Liver (tissue), 9 donors: ENCODE data around the gene UBE2L5. TPM values are rescaled to one million over a fixed set of nuclear protein-coding genes. Genes with fewer than 3 reads are reported as not detected.

ENCODE experiments used
- DNase-seq: peaks from one replicate; pipeline ENCODE4 v3.0.0-alpha.2; 2017; ENCODE audit warnings: low spot score
- H3K27ac ChIP-seq, 2 donors: one replicate each; pipeline ENCODE4 v1.7.0; 2013; ENCODE audit warnings: inconsistent platforms in 2 of 2, low read length in 2 of 2, control low read depth in 1 of 2, low read depth in 1 of 2, mild to moderate bottlenecking in 1 of 2
- H3K27me3 ChIP-seq, 4 donors: one replicate each; pipeline versions ENCODE4 v1.6.1 to v1.7.0; 2013; ENCODE audit warnings: low read length in 3 of 4, inconsistent platforms in 1 of 4, mild to moderate bottlenecking in 1 of 4, moderate library complexity in 1 of 4; ENCODE audit not compliant: control insufficient read depth in 4 of 4, insufficient read depth in 4 of 4
- H3K36me3 ChIP-seq, 4 donors: one replicate each; pipeline versions ENCODE4 v1.6.1 to v1.7.0; 2013; ENCODE audit warnings: low read length in 3 of 4, mild to moderate bottlenecking in 3 of 4, low read depth in 1 of 4, moderate library complexity in 1 of 4; ENCODE audit not compliant: control insufficient read depth in 4 of 4, insufficient read depth in 3 of 4
- H3K4me1 ChIP-seq, 4 donors: one replicate each; pipeline versions ENCODE4 v1.6.1 to v1.7.0; 2013; ENCODE audit warnings: low read length in 3 of 4, mild to moderate bottlenecking in 3 of 4, moderate library complexity in 1 of 4; ENCODE audit not compliant: control insufficient read depth in 4 of 4, insufficient read depth in 4 of 4
- H3K4me3 ChIP-seq, 3 donors: one replicate each; pipeline versions ENCODE4 v1.6.1 to v1.7.0; 2013; ENCODE audit warnings: low read length in 3 of 3, control low read depth in 1 of 3, low read depth in 1 of 3, mild to moderate bottlenecking in 1 of 3
- H3K9ac ChIP-seq, 2 donors: one replicate each; pipeline ENCODE4 v1.7.0; 2013; ENCODE audit warnings: low read length in 2 of 2, mild to moderate bottlenecking in 2 of 2, moderate library complexity in 2 of 2, control low read depth in 1 of 2, low read depth in 1 of 2
- H3K9me3 ChIP-seq, 4 donors: one replicate each; pipeline versions ENCODE4 v1.6.1 to v1.7.0; 2013; ENCODE audit warnings: low read length in 3 of 4; ENCODE audit not compliant: control insufficient read depth in 4 of 4
- EGR1 ChIP-seq, 2 donors: IDR thresholded peaks; 2 replicates each; pipeline ENCODE4 v1.6.1; 2016 to 2018; ENCODE audit warnings: antibody characterized with exemption in 2 of 2, low read depth in 2 of 2
- FOXA1 ChIP-seq: IDR thresholded peaks from 2 replicates; pipeline ENCODE4 v1.6.1; 2016; ENCODE audit warnings: antibody characterized with exemption
- FOXA2 ChIP-seq: IDR thresholded peaks from 2 replicates; pipeline ENCODE4 v1.6.1; 2016; ENCODE audit warnings: antibody characterized with exemption
- GABPA ChIP-seq, 2 donors: IDR thresholded peaks in 1 of 2; conservative IDR thresholded peaks in 1 of 2; 2 replicates each; pipeline ENCODE4 v1.6.1; 2016; ENCODE audit warnings: antibody characterized with exemption in 2 of 2, mild to moderate bottlenecking in 1 of 2, moderate library complexity in 1 of 2
- HNF4A ChIP-seq, 2 donors: conservative IDR thresholded peaks; 2 replicates each; pipeline ENCODE4 v1.6.1; 2016; ENCODE audit warnings: antibody characterized with exemption in 2 of 2, mild to moderate bottlenecking in 2 of 2
- HNF4G ChIP-seq: IDR thresholded peaks from 2 replicates; pipeline ENCODE4 v1.6.1; 2016; ENCODE audit warnings: antibody characterized with exemption
- JUND ChIP-seq, 2 donors: IDR thresholded peaks; 2 replicates each; pipeline ENCODE4 v1.6.1; 2016; ENCODE audit warnings: antibody characterized with exemption in 2 of 2
- NR2F2 ChIP-seq: IDR thresholded peaks from 2 replicates; pipeline ENCODE4 v1.6.1; 2016; ENCODE audit warnings: antibody characterized with exemption
- RAD21 ChIP-seq, 2 donors: IDR thresholded peaks; 2 replicates each; pipeline ENCODE4 v1.6.1; 2016; ENCODE audit warnings: antibody characterized with exemption in 2 of 2, mild to moderate bottlenecking in 2 of 2
- RXRA ChIP-seq, 2 donors: IDR thresholded peaks; 2 replicates each; pipeline ENCODE4 v1.6.1; 2017 to 2018; ENCODE audit warnings: antibody characterized with exemption in 2 of 2, mild to moderate bottlenecking in 1 of 2
- SP1 ChIP-seq: IDR thresholded peaks from 2 replicates; pipeline ENCODE4 v1.6.1; 2018; ENCODE audit warnings: antibody characterized with exemption, mild to moderate bottlenecking
- TAF1 ChIP-seq: conservative IDR thresholded peaks from 2 replicates; pipeline ENCODE4 v1.6.1; 2016; ENCODE audit warnings: antibody characterized with exemption, mild to moderate bottlenecking
- YY1 ChIP-seq: IDR thresholded peaks from 2 replicates; pipeline ENCODE4 v1.6.1; 2016; ENCODE audit warnings: antibody characterized with exemption, mild to moderate bottlenecking
- WGBS: extraction: QIAGEN DNeasy Blood & Tissue Kit; methylation state at CpG from one replicate; pipeline ENCODE4 v1.1.7; 2013; 5-methylcytosine and 5-hydroxymethylcytosine counted together
- polyA plus RNA-seq, 2 donors: library from polyadenylated mRNA; stranded (reverse) in 1 of 2; unstranded in 1 of 2; fragments of 200-250 nt in 1 of 2; fragments of >200 nt in 1 of 2; fragmentation: Nextera tagmentation in 1 of 2; extraction: Ambion mirVana in 1 of 2; gene quantifications; one replicate each; pipeline versions ENCODE4 v1.2.1 to v1.2.3, GENCODE V29; 2013 to 2015
- total RNA-seq, 2 donors: library from RNA; depleted of rRNA; stranded (reverse); fragments of >200 nt; gene quantifications; one replicate each; pipeline ENCODE4 v1.2.3, GENCODE V29; 2014
- TF ChIP-seq, protein P1 (sequence below): IDR thresholded peaks from 2 replicates; pipeline ENCODE4 v1.6.1; 2016; ENCODE audit warnings: antibody characterized with exemption
- TF ChIP-seq, protein P2 (sequence below): IDR thresholded peaks from 2 replicates; pipeline ENCODE4 v1.6.1; 2016; ENCODE audit warnings: antibody characterized with exemption
- TF ChIP-seq, protein P3 (sequence below): IDR thresholded peaks from 2 replicates; pipeline ENCODE4 v1.6.1; 2016; ENCODE audit warnings: antibody characterized with exemption
- TF ChIP-seq, protein P4 (sequence below): IDR thresholded peaks from 2 replicates; pipeline ENCODE4 v1.6.1; 2016; ENCODE audit warnings: antibody characterized with exemption, mild to moderate bottlenecking
- TF ChIP-seq, protein P5 (sequence below): fragments of 150-350 bp; IDR thresholded peaks from 2 replicates; pipeline ENCODE4 v1.5.1; 2017; ENCODE audit warnings: improper control_type of control experiment, low read depth, low read length; ENCODE audit not compliant: missing input control
- donor health status: healthy.
- donor health status: healthy.
- donor health status: healthy.
- donor health status: healthy.
- donor health status: healthy.

Gene UBE2L5
- total RNA-seq (not detected), polyA plus RNA-seq (under 1 TPM in 1 of 2 donors, not detected in 1; 0.10 TPM)

DNA sequence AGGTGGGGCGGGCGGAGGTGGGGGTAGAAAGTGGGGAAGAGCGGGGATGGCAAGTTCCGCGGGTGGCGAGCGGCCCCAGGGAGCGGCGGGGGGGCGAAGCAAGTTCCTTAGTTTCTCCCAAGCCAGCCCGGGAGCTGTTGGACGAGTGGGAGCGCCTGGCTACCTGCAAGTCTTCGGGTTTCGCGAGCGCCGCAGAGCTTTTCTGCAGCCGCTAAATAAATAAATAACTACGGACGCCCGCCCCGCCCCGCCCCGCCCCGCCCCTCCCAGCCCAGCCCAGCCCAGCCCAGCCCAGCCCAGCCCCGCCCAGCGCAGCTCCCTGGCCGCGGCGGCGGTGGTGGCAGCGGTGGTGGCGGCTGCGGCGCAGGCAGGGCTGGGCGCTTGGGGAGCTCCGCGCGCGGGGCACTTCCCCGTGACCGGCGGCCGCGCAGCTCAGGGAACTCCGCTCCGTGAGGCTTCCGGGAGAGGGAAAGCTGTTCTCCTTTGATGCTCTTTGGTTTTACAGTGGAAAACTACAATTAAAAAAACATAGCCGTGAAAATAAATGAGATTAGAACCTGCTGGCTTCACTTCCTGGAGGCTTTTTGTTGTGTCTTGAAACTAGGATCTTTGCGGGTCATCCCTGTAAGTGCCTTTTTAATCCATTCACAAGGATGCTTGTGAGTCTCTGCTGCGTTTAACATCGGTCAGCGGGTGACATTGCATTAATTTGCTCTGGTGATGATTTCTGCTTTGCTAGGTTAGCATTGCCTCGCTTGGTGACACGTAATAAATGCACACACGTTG lies at the start of gene UBE2L5:
TSS of gene UBE2L5 (plus strand) at position 440 of the 786 bp plus-strand sequence. CDS start 5,498 bp downstream, outside the sequence.
- H3K27me3 ChIP-seq = no peaks in the 10 kb centered on the region
- no peaks in the 10 kb centered on the region for H3K36me3 ChIP-seq
- peak within 1 kb of the TSS; percentile 42 to 79 for H3K9ac ChIP-seq
- peak within 1 kb of the TSS; percentile 86 for H3K27ac ChIP-seq
- peak within 1 kb of the TSS; percentile 49 to 78 (median 64) for H3K4me3 ChIP-seq
- H3K9me3 ChIP-seq = no peaks in the 10 kb centered on the region
- 1% methylated on average over 56 of the region's 57 CpGs for WGBS
- TF ChIP-seq RAD21 (IDR thresholded peaks at IDR 0.05) (peak in 1 of 2 donors; percentile 9), JUND (IDR thresholded peaks at IDR 0.05) (no peak), TAF1 (peak; percentile 50), EGR1 (IDR thresholded peaks at IDR 0.05; ENCODE audit: low read depth in 2 of 2) (peak in 1 of 2 donors; percentile 9), SP1 (no peak), FOXA2 (no peak), RXRA (IDR thresholded peaks at IDR 0.05) (no peak), HNF4G (no peak), YY1 (no peak), FOXA1 (no peak), NR2F2 (no peak), HNF4A (conservative IDR thresholded peaks at IDR 0.05) (no peak), GABPA (IDR thresholded peaks at IDR 0.05 in 1 of 2, conservative IDR thresholded peaks at IDR 0.05 in 1 of 2) (no peak)
- TF ChIP-seq, protein P1, sequence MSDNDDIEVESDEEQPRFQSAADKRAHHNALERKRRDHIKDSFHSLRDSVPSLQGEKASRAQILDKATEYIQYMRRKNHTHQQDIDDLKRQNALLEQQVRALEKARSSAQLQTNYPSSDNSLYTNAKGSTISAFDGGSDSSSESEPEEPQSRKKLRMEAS = no peak
- TF ChIP-seq, protein P2, sequence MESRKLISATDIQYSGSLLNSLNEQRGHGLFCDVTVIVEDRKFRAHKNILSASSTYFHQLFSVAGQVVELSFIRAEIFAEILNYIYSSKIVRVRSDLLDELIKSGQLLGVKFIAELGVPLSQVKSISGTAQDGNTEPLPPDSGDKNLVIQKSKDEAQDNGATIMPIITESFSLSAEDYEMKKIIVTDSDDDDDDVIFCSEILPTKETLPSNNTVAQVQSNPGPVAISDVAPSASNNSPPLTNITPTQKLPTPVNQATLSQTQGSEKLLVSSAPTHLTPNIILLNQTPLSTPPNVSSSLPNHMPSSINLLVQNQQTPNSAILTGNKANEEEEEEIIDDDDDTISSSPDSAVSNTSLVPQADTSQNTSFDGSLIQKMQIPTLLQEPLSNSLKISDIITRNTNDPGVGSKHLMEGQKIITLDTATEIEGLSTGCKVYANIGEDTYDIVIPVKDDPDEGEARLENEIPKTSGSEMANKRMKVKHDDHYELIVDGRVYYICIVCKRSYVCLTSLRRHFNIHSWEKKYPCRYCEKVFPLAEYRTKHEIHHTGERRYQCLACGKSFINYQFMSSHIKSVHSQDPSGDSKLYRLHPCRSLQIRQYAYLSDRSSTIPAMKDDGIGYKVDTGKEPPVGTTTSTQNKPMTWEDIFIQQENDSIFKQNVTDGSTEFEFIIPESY = no peak
- TF ChIP-seq, protein P3, sequence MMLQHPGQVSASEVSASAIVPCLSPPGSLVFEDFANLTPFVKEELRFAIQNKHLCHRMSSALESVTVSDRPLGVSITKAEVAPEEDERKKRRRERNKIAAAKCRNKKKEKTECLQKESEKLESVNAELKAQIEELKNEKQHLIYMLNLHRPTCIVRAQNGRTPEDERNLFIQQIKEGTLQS = no peak
- TF ChIP-seq, protein P4, sequence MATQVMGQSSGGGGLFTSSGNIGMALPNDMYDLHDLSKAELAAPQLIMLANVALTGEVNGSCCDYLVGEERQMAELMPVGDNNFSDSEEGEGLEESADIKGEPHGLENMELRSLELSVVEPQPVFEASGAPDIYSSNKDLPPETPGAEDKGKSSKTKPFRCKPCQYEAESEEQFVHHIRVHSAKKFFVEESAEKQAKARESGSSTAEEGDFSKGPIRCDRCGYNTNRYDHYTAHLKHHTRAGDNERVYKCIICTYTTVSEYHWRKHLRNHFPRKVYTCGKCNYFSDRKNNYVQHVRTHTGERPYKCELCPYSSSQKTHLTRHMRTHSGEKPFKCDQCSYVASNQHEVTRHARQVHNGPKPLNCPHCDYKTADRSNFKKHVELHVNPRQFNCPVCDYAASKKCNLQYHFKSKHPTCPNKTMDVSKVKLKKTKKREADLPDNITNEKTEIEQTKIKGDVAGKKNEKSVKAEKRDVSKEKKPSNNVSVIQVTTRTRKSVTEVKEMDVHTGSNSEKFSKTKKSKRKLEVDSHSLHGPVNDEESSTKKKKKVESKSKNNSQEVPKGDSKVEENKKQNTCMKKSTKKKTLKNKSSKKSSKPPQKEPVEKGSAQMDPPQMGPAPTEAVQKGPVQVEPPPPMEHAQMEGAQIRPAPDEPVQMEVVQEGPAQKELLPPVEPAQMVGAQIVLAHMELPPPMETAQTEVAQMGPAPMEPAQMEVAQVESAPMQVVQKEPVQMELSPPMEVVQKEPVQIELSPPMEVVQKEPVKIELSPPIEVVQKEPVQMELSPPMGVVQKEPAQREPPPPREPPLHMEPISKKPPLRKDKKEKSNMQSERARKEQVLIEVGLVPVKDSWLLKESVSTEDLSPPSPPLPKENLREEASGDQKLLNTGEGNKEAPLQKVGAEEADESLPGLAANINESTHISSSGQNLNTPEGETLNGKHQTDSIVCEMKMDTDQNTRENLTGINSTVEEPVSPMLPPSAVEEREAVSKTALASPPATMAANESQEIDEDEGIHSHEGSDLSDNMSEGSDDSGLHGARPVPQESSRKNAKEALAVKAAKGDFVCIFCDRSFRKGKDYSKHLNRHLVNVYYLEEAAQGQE = peak; percentile 44
- TF ChIP-seq, protein P5, sequence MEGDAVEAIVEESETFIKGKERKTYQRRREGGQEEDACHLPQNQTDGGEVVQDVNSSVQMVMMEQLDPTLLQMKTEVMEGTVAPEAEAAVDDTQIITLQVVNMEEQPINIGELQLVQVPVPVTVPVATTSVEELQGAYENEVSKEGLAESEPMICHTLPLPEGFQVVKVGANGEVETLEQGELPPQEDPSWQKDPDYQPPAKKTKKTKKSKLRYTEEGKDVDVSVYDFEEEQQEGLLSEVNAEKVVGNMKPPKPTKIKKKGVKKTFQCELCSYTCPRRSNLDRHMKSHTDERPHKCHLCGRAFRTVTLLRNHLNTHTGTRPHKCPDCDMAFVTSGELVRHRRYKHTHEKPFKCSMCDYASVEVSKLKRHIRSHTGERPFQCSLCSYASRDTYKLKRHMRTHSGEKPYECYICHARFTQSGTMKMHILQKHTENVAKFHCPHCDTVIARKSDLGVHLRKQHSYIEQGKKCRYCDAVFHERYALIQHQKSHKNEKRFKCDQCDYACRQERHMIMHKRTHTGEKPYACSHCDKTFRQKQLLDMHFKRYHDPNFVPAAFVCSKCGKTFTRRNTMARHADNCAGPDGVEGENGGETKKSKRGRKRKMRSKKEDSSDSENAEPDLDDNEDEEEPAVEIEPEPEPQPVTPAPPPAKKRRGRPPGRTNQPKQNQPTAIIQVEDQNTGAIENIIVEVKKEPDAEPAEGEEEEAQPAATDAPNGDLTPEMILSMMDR = no peak
- DNase-seq = peak; percentile 79
- H3K4me1 ChIP-seq = peaks cover 0 to 13% (median 6%) of the 10 kb centered on the region in 4 donors
